Measurements from ENCODE around the gene HMCES.

DNA sequence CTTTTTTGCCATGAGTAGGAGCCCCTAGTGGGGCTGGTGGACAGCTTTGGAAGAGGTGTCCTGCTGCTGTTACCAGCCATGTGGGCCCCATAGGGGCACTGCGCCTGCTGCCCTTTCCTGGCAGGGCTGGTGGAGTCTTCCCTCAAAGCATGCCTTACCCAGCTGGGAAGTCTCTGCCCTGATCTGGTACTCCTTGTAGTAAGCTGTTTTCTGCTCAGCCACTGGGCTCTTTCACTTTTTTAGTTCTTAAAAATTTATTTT lies 26.2 kb downstream of the HMCES start:
- TF ChIP-seq POLR2AphosphoS5 (IDR thresholded peaks at IDR 0.05; ENCODE audit: low read depth, low read length) = no peak
- TF ChIP-seq, protein P1, sequence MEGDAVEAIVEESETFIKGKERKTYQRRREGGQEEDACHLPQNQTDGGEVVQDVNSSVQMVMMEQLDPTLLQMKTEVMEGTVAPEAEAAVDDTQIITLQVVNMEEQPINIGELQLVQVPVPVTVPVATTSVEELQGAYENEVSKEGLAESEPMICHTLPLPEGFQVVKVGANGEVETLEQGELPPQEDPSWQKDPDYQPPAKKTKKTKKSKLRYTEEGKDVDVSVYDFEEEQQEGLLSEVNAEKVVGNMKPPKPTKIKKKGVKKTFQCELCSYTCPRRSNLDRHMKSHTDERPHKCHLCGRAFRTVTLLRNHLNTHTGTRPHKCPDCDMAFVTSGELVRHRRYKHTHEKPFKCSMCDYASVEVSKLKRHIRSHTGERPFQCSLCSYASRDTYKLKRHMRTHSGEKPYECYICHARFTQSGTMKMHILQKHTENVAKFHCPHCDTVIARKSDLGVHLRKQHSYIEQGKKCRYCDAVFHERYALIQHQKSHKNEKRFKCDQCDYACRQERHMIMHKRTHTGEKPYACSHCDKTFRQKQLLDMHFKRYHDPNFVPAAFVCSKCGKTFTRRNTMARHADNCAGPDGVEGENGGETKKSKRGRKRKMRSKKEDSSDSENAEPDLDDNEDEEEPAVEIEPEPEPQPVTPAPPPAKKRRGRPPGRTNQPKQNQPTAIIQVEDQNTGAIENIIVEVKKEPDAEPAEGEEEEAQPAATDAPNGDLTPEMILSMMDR (IDR thresholded peaks at IDR 0.05) = no peak
- TF ChIP-seq TCF12 (IDR thresholded peaks at IDR 0.05) = no peak
- TF ChIP-seq, protein P2, sequence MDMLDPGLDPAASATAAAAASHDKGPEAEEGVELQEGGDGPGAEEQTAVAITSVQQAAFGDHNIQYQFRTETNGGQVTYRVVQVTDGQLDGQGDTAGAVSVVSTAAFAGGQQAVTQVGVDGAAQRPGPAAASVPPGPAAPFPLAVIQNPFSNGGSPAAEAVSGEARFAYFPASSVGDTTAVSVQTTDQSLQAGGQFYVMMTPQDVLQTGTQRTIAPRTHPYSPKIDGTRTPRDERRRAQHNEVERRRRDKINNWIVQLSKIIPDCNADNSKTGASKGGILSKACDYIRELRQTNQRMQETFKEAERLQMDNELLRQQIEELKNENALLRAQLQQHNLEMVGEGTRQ (IDR thresholded peaks at IDR 0.05; ENCODE audit: borderline replicate concordance, low read depth, low read length) = no peak
